HPDE6-E6E7 (cell line): ENCODE results near the gene SLC35A3.
"Not testable (repeated sequence)": the region's sequence is repeated elsewhere in the genome, so short reads cannot be mapped to it uniquely, and the experiment has no call there.

Experiments
- DNase-seq: peaks from one replicate; pipeline ENCODE4 v3.0.0; 2011; ENCODE audit warnings: missing footprints; ENCODE audit errors: extremely low spot score

SLC35A3 gene

DNA sequence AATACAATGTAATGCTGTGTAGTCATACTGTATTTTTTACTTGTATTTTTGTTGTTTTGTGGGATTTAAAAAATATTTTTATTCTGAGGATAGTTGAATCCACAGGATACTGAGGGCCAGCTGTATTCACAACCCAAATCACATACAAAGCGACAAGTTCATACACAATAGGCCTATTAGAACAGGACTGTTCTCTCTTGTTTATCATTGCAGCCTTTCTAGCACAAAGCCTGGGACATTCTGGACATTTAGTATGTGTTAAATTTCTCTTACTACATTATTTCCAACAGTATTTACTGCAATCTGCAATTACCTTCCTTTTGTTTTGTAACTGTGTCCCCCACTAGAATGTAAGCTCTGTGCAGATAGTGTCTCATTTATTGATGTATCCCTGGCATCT, 65.4 kb downstream of the SLC35A3 start:
- DNase-seq: no peak

DNA sequence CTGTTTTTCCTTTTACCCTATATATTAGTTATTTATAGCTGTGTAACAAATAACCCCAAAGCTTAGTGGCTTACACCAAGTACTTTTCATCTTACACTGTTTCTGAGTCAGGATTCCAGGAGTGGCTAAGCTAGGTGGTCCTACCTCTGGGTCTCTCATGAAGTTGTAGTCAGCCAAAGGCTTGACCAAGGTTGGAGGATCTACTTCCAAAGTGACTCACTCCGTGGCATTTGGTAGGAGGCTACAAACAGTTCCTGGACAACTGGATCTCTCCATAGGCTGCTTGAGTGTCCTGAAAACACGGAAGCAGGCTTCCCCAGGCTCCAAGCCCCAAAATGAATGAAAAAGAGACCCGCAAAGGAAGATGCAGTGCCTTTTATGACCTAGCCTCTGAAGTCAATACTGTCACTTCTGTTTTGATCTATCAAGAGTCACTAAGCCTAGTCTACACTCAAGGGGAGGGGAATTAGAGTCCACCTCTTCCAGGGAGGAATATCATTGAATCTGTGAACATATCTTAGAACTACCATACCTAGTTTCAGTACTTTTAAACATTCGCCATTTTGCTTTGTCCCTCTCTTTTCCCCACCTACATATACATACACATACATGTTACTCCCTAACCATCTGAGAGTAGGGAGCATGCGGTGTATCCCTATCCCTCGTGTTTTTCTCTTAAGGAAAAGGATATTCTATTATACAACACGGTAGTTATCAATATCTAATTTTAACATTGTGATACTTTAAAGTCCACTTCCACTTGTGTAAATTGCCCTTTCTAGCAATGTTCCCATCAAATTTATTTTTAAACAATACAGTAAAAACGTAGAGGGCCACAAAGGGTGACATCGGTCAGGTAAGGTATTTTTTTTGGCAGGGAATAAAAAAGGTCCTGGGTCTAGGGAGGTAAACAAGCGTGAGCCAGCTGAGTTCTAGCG, 67.2 kb downstream of the SLC35A3 start:
- DNase-seq: peak; percentile 22

DNA sequence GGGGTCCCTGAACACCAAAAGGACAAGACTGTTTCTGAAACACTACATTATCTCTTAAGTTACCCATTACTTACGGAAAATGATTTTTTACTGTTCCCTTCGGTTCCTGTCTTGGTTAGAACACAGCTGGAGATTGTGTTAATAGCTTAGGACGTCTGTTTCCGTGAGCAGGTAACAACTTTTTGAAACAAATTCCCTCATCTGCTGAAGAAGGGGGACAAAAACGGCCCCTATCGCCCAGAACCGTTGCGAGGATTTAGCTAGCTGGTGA, 67.8 kb downstream of the SLC35A3 start:
- DNase-seq: no peak

DNA sequence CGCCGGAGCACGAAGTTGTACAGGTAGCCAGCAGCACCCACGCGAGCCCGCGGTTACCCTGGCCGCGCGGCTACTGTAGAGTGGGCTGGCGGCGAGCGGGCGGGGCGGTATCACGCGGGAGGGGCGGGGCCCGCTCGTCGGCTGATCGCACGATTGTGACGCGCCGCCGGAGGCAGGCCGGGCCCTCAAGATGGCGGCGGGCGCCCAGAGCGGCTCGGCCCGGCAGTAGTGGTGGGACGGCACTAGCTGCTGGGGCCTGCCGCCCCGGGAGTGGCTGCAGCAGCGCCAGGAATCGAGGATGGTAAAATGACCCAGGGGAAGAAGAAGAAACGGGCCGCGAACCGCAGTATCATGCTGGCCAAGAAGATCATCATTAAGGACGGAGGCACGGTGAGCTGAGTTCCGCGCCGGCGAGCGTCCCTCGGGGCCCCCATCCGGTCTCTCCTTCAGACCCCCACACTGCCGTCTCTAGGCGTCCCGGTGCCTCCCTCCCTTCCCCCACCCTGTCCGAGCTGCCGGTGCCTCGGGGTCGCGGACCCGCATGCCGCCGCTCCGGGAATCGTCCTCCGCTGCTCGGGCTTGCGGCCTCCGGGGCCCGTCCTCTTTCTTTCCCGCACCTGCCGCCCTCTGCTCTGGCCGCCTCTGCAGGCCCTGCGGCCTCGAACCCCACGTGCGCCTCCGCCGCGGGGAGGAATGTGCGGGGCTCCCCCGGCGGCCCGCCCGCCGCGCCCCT, 68.3 kb downstream of the SLC35A3 start:
- DNase-seq: peak; percentile 59

DNA sequence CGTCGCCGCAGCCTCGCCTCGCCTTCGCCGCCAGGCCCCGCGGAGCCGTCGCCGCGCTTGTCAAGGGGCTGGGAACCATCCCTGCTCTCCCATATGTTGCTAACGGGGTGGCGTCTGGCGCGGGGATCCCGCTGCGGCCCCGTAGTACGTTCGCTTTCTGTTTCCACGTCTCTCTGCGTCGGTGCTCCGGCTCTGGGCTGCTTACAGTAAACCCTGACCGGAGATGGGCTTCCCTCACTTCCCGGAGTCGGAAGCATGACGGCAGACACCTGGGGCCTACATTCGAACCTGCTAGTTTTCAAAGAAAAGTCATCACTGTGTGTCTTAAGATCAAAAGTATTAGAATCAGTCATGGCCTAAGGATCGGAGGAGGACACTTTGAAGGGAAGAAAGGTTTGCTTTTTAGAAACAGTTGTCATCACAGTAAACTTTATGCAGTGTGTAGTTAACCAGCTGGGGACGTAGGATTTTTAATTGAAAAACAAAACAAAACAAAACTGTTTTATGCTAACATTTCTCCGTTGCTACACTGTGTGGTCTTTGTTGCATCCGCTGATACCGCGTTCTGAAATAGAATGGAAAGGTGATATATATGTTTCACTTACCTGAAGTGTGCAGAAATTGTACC, 69.0 kb downstream of the SLC35A3 start:
- peak; percentile 28 for DNase-seq

DNA sequence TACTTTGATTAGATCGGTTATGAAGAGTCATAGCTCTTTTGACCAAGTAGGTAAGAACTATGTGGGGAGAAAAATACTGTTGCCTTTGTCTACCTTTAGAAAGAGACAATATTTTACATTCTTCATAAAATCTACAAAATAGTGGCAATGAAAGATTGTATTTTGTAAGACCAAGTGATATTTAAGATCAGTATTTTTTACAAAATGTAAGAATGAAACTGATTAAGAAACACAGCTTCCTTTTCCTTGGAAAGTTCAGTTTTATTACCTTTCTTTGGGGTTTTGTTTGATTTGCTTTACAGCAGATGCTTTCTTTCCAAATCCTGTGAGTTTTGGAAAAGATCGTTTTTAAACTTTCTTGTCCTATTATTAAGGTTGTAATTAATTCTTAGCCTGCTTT, 69.8 kb downstream of the SLC35A3 start:
- no peak for DNase-seq

DNA sequence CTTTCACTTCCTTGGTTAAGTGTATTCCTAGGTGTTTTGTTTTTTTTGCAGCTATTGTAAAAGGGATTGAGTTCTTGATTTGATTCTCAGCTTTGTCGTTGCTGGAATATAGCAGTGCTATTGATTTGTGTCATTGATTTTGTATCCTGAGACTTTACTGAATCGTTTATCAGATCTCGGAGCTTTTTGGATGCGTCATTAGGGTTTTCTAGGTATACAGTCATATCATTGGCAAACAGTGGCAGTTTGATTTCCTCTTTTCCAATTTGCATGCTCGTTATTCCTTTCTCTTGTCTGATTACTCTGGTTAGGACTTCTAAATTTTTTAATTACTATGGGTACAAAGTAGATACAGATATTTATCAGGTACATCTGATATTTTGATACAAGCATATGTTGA, 75.4 kb downstream of the SLC35A3 start:
- DNase-seq: no peak

DNA sequence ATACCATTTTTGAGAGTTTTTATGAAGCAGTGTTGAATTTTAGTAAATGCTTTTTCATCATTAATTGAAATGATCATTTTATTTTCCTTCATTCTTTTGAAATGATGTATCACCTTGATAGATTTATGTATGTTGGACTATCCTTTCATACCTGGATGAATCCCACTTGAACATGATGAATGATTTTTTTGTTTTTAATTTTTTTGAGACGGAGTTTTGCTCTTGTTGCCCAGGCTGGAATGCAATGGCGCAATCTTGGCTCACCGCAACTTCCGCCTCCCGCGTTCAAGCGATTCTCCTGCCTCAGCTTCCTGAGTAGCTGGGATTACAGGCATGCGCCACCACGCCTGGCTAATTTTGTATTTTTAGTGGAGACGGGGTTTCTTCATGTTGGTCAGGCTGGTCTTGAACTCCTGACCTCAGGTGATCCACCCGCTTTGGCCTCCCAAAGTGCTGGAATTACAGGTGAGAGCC, 77.5 kb downstream of the SLC35A3 start:
- not testable (repeated sequence) for DNase-seq

DNA sequence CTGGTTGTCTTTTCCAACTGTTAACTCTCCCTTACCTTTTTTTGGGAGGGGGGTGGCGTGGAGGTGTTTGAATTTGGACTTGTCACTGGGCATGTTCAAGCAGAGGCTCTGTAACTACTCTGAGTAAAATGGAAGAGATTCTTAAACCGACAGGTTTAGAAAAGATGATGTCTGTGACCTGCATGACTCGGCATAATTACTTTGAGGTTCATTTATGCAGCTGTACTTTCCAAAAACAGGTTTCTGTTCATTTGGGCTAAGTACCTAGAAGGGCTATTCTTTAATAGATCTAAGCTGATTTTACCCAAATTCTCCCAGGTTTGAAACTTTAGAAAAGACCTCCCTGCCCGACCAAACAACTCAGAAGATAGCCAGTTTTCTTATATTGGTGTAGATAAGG, 80.3 kb downstream of the SLC35A3 start:
- no peak for DNase-seq

DNA sequence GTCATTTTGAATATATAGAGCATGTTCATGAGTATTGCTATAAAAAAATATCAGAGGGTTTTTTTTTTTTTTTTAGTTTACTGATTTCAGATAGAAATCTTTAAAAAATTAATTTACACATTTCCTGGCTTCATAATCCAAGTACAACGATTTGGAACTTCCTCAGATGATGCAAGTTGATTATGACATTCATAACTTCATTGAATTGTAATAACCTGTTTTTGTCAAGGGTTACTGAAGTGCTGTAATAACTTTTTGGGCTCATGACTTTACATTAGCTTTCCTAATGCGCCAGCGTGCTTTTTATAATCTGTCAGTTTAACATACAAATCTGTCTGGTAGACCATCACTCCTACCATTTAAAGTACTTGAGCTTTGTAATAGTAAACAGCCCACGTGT, 81.6 kb downstream of the SLC35A3 start:
- DNase-seq: no peak

DNA sequence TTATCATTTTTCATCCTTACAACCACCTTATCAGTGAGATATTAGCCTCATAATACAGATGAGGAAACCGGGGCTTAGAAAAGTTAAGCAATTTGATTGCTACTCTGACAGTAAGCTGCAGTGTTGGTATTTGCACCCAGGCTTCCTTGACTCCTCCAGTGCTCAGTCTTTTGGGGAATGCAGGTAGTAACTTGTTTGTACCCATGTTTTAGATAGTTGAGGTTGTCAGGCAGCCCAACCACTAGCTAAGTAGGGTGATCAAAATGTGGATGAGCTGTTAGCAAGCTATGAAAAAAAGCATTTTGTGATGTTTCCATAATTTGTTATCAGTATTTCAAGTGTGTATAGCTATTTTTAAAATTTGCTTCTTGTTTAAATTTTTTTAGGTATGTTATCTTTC, 82.1 kb downstream of the SLC35A3 start:
- DNase-seq: no peak

DNA sequence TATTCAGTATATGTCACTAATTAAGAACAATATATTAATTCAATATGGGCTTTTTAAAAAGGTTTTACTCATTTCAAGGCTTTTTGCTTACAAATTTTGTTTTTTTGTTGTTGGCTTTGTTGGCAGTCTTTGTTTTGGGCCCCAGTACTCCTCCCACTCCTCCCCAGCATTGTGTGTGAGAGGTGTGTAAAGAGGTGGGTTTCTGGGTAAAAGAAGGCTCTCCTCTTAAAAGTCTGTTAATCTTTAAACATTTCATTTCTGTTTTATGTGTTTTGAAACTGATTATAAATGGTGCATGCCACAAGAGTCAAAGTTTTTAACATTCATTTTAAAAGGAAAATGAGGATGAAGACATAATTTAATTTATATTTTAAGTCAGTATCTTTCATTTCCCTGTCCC, 83.3 kb downstream of the SLC35A3 start:
- no peak for DNase-seq

DNA sequence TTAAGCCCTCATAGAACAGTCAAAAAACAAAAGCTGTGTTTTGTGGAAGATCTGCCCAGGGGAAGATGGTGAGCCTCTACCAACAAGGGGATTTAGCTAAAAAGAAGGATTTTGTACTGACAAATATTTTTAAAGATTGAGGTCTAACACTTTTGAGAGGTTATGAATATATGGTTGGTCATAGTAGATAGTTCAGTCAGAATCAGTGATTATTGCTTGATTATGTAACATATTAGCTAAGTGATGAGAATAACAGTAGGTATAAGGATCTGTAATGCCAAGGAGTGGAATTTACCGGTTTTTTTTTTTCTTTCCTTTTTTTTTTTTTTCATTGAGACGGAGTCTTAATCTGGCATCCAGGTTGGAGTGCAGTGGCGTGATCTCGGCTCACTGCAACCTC, 83.9 kb downstream of the SLC35A3 start:
- DNase-seq: no peak

DNA sequence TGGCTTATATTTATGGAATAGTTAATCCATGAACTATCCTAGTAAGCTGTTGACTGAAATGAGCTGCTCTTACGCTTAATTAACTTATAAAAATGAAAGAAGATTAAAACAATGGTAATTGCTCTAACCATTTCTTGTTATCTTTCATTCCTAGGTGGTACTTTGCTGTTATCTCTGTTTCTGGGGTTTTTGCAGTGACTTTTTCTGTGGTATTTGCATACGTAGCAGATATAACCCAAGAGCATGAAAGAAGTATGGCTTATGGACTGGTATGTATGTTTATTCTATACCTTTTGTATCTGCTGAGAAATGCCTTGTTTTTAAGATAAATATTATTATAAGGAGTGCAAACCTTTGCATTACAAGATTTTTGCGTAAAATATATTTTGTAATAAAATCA, 91.9 kb downstream of the SLC35A3 start:
- DNase-seq: no peak

DNA sequence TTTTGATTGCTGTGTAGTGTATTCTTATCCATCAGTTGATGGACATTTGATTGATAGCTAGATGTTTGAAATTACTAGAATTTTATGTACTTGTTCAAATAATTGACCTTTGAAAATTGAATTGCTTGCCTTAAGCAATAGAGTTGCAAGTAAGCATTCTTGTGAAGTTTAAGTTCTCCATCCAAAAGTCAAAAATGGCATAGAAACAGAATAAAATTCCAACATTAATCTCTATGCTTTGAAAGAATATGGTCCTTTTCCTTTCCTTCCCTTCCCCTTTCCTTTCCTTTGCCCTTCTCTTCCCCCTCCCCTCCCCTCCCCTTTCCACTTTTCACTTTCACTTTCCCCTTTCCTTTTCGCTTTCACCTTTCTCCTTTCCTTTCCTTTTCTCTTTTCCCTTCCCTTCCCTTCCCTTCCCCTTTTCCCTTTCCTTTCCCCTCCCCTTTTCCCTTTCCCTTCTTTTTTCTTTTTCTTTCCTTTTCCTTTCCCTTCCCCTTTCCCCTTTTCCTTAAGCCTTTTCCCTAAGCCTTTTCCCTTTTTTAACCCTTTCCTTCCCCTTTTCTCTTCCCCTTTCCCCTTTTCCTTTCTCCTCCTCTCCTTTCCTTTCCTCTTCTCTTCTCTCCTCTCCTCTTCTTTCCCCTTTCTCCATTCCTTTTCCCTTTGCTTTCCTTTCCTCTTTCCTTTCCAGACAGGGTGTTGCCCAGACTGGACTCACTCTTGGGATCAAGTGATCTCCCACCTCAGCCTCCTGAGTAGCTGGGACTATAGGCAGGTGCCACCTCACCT, 95.6 kb downstream of the SLC35A3 start:
- DNase-seq: no peak

DNA sequence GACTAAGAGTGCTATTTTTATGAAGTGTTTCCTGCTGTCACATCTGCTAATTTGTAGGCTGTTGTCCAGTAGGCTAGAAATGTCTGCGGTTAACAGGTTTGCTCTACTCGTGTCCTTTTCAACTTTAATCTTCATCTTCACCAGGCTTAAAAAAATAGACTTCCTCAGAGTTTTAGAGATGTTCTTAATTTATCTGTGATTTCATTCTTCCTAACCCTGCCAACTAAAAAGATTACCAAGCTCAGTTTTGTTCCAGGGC, 96.1 kb downstream of the SLC35A3 start:
- DNase-seq: no peak

DNA sequence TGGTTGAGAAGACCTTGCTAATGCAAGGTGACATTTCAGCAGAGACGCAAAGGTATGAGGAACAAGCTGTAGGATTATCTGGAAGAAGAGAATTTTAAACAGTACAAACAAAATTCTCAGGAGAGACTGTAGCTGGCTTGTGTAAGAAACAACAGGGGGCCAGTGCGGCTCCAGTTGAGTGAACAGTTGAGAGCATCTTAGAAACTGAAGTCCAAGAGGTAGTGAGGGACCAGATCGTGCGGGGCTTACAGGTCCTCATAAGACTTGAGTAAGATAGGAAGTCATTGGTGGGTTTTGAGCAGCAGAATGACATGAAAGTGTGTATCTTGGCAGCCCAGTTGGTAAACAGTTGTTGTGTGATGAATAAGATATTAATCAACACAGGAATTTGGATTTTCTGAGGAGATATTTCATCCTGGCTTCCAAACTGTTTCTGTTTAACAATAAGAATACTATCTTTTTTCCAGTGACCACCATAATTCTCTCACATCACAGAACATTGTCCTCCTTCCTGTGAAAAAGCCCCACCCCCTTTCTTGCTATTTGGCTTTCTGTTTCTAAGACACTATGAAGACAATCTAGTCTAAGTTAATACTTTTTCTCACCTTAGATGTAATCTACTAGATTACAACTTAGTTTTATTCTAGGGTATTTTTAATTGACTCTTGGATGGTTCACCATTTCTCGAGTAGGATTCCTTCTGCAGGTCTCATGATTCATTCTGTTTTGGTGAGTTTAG, 100.6 kb downstream of the SLC35A3 start:
- no peak for DNase-seq

DNA sequence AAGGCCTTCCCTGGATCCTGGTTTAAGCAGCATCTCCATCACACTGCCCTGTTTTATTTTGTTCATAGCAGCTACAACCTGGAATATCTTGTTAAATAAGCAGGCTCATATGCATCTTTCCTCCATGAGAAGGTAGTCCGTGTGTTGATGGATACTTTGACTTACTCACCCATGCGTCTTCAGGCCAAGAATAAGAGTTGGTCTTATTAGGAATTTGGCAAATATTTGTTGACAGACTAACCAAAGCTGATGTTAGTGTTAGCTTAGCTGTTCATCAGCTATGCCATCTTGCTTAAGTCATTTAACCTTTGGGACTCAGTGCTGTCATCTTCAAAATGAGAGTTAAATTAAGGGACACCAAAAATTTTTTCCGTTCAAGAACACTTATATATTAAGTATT, 103.7 kb downstream of the SLC35A3 start:
- no peak for DNase-seq

DNA sequence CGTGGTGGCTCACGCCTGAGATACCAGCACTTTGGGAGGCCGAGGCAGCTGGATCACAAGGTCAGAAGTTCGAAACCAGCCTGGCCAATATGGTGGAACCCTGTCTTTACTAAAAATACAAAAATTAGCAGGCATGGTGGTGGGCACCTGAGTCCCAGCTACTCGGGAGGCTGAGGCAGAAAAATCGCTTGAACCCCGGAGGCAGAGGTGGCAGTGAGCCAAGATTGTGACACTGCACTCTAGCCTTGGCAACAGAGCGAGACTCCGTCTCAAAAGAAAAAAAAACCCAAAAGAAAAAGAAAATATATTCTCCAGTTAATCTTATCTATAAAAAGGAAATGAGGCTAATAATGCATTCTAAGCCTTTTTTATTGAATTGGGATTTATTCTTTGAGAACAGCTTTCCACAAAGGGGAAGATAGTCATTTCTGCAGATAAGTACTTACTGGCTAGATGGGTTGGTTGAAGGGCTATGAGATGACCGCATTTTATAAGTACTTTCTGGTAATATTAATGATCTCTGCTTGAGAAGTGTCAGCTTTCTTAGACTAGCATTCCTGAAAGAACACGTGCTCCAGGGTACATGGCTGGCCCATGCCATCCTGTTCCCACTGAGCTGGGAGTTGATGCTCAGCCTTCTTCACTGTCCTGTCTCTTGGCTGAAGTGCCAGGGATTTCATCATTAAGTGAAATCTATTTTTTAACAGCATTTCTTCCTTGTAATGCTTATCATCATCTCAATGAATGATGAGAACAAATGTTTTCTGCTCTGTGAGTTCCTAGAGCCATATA, 105.0 kb downstream of the SLC35A3 start:
- no peak for DNase-seq

DNA sequence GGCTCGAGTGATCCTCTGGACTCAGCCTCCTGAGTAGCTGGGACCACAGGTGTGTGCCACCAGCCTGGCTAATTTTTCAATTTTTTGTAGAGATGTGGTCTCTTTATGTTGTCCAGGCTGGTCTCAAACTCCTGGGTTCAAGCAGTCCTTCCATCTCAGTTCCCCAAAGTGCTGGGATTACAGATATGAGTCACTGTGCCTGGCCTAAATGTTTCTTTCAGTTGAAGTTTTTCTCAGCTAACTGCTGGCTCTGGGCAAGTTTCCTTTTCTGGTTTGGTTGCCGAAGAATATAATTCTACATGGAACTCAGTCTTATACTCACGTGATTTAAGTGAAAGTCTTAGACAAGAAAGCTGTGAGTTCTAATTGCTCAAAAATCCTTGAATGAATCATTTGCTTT, 106.0 kb downstream of the SLC35A3 start:
- DNase-seq: no peak

DNA sequence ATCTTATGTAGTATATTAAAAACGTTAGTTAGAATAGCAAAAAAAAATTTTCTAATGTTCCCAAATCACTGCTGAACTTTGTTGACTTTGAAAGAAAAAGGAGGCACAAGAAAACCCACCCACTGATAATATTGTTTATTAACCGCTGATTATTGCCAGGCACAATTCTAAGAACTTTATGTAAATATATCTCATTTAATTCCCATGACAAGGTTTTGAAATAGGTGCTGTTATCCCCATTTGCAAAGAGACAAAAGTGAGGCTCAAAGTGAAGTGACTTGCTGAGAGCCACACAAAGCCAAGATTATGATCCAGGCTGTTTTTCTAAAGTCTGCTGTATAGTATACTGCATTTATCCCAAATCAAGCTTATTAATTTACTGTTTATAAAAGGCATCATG, 106.5 kb downstream of the SLC35A3 start:
- DNase-seq: no peak
